AG09309 (cell line): ENCODE measurements around the gene MRS2.

Experiments
- DNase-seq: peaks from one replicate; pipeline ENCODE4 v3.0.0-alpha.2; 2010; ENCODE audit warnings: low read depth
- H3K4me3 ChIP-seq: 2 replicates; pipeline ENCODE4 v1.5.1; 2011; ENCODE audit warnings: mild to moderate bottlenecking, low read depth, low read length, moderate library complexity; ENCODE audit not compliant: control insufficient read depth
- CTCF ChIP-seq: IDR thresholded peaks from 2 replicates; pipeline ENCODE4 v1.5.1; 2011; ENCODE audit warnings: mild to moderate bottlenecking, low read depth, low read length, inconsistent platforms; ENCODE audit not compliant: insufficient read depth, control insufficient read depth; ENCODE audit errors: missing control alignments

MRS2 gene

GRCh38 chr6:24445704-24446103 is 43.0 kb downstream of the MRS2 start:
- DNase-seq: no peak
- TF ChIP-seq CTCF: no peak
- H3K4me3 ChIP-seq: no peak overlapping the region

GRCh38 chr6:24446670-24447069 is 43.9 kb downstream of the MRS2 start:
- TF ChIP-seq CTCF: no peak

GRCh38 chr6:24448396-24448795 is 45.7 kb downstream of the MRS2 start:
- TF ChIP-seq CTCF: no peak
- no peak overlapping the region for H3K4me3 ChIP-seq
- DNase-seq: no peak

More at GRCh38 chr6:24446670-24447069, 43.9 kb downstream of the MRS2 start:
- no peak for DNase-seq
- no peak overlapping the region for H3K4me3 ChIP-seq

- DNase-seq: no peak
- H3K4me3 ChIP-seq: no peak overlapping the region
- TF ChIP-seq CTCF: no peak
These were observed 46.2 kb downstream of the MRS2 start for GRCh38 chr6:24448828-24449525.

- no peak for DNase-seq
- TF ChIP-seq CTCF: no peak
- no peak overlapping the region for H3K4me3 ChIP-seq
These were observed 49.0 kb downstream of the MRS2 start for GRCh38 chr6:24451581-24452388.

GRCh38 chr6:24453921-24454320 is 51.2 kb downstream of the MRS2 start:
- DNase-seq: no peak
- no peak for TF ChIP-seq CTCF
- H3K4me3 ChIP-seq: no peak overlapping the region

GRCh38 chr6:24454452-24454851 is 51.7 kb downstream of the MRS2 start:
- H3K4me3 ChIP-seq: no peak overlapping the region
- no peak for DNase-seq
- no peak for TF ChIP-seq CTCF
